ENCODE measurements around the gene DNAJC6. TPM values are rescaled to one million over a fixed set of nuclear protein-coding genes. Genes with fewer than 3 reads are reported as not detected.

DNAJC6 gene
- total RNA-seq, 1 experiment from 2014 or later: 11.1 TPM

Other genes starting within 250 kb of the DNAJC6 start
- gene AK4, start 161.3 kb upstream of the DNAJC6 start, total RNA-seq (2014; rRNA removed; shearing (Covaris generic)): 7.1 and 12.1 TPM in 2 replicates
- 6.5 and 7.1 TPM in 2 replicates for gene LEPR, start 111.1 kb downstream of the DNAJC6 start, total RNA-seq (2014; rRNA removed; shearing (Covaris generic))
- 19.9 and 21.3 TPM in 2 replicates for gene LEPROT, start 111.1 kb downstream of the DNAJC6 start, total RNA-seq (2014; rRNA removed; shearing (Covaris generic))

Measured in Daoy (cell line).